Kidney (tissue), 14 donors: ENCODE measurements around the gene IGSF23. TPM values are rescaled to one million over a fixed set of nuclear protein-coding genes. Genes with fewer than 3 reads are reported as not detected.

ENCODE experiments used
- DNase-seq, 5 donors: peaks; one replicate each; pipeline ENCODE4 v3.0.0-alpha.2; 2013 to 2020
- FAIRE-seq: peaks from 2 replicates; lab custom pipeline; 2012; peaks lifted over from hg19 to GRCh38; lab: Jason Lieb, UNC
- H3K27ac ChIP-seq, 2 donors: one replicate each; pipeline ENCODE4 v1.7.0; 2013; ENCODE audit warnings: low read depth in 2 of 2, low read length in 2 of 2, inconsistent platforms in 1 of 2
- H3K27me3 ChIP-seq: one replicate; pipeline ENCODE4 v1.7.1; 2013; ENCODE audit warnings: low read length, inconsistent platforms; ENCODE audit not compliant: control insufficient read depth, insufficient read depth
- H3K36me3 ChIP-seq, 3 donors: one replicate each; pipeline versions ENCODE4 v1.7.0 to v1.7.1; 2013; ENCODE audit warnings: low read length in 3 of 3, control low read depth in 1 of 3, inconsistent platforms in 1 of 3; ENCODE audit not compliant: insufficient read depth in 3 of 3, control insufficient read depth in 2 of 3
- H3K4me1 ChIP-seq, 3 donors: one replicate each; pipeline versions ENCODE4 v1.7.0 to v1.7.1; 2013; ENCODE audit warnings: low read length in 3 of 3, inconsistent platforms in 1 of 3, low read depth in 1 of 3; ENCODE audit not compliant: control insufficient read depth in 2 of 3, insufficient read depth in 2 of 3
- H3K4me3 ChIP-seq, 3 donors: one replicate each; pipeline versions ENCODE4 v1.7.0 to v1.8.1; 2013; ENCODE audit warnings: low read length in 3 of 3, control low read depth in 1 of 3, inconsistent platforms in 1 of 3
- H3K9ac ChIP-seq, 3 donors: one replicate each; pipeline versions ENCODE4 v1.7.0 to v1.7.1; 2013; ENCODE audit warnings: low read length in 3 of 3, control low read depth in 1 of 3, inconsistent platforms in 1 of 3
- H3K9me3 ChIP-seq, 3 donors: one replicate each; pipeline versions ENCODE4 v1.7.0 to v1.7.1; 2013; ENCODE audit warnings: low read length in 3 of 3, control low read depth in 1 of 3, inconsistent platforms in 1 of 3; ENCODE audit not compliant: control insufficient read depth in 2 of 3, insufficient read depth in 1 of 3
- intact Hi-C: fragments of 100-400 bp; cut with DNase I; formaldehyde crosslinking; loops from one replicate; pipeline ENCODE4 v1.11.1; 2022
- polyA plus RNA-seq: library from polyadenylated mRNA; stranded (reverse); fragments of 350-450 nt; fragmentation: Illumina TruSeq; extraction: RNeasy Lipid Tissue Mini Kit (QIAGEN cat#74804); gene quantifications from one replicate; pipeline ENCODE4 v1.2.3, GENCODE V29; 2014; ENCODE audit warnings: low read depth, low replicate concordance; ENCODE audit not compliant: insufficient read depth
- total RNA-seq: library from RNA; stranded (reverse); fragmentation: NEBNext Ultra II Directional; extraction: Animal tissue kit (Norgen Biotek cat#: 25700); gene quantifications from one replicate; pipeline ENCODE4 v1.2.1, GENCODE V29; 2021
- TF ChIP-seq, protein P1 (sequence below): IDR thresholded peaks from 3 replicates; pipeline ENCODE4 v1.5.1; 2012; ENCODE audit warnings: mild to moderate bottlenecking, moderate library complexity, borderline replicate concordance; ENCODE audit not compliant: insufficient read depth; ENCODE audit errors: extremely low read depth
- donor health status: control.
- donor health status: control.
- donor health status: control.
- donor health status: control.
- donor health status: control.
- donor health status: DM: yes; HTN: yes; CAD: no.
- donor health status: Normal renal cell carcinoma (clear cell type).

The IGSF23 gene
- total and polyA plus RNA-seq, 2 donors from 2014 or later: not detected

DNA sequence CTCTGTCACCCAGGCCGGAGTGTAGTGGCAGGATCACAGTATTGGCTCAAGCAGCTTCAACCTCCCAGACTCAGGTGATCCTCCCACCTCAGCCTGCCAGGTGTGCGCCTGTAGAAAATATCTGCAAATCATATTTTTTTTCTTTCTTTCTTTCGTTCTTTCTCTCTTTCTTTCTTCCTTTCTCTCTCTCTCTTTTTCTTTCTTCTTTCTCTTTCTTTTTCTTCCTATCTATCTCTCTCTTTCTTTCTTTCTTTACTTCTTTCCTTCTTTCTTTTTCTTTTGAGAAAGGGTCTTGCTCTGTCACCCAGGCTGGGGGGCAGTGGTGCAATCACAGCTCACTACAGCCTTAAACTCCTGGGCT, 16.3 kb upstream of the IGSF23 start:
- H3K36me3 ChIP-seq: no peaks in the 10 kb centered on the region
- FAIRE-seq (no peak), DNase-seq (no peak)
- no peaks in the 10 kb centered on the region for H3K27me3 ChIP-seq
- intact Hi-C loops: no loop called here
- no peak overlapping the region for H3K4me3 ChIP-seq
- no peak overlapping the region for H3K9ac ChIP-seq
- H3K27ac ChIP-seq: no peak overlapping the region
- H3K4me1 ChIP-seq: peaks cover 0 to 3% (median 0%) of the 10 kb centered on the region in 3 donors
- TF ChIP-seq, protein P1, sequence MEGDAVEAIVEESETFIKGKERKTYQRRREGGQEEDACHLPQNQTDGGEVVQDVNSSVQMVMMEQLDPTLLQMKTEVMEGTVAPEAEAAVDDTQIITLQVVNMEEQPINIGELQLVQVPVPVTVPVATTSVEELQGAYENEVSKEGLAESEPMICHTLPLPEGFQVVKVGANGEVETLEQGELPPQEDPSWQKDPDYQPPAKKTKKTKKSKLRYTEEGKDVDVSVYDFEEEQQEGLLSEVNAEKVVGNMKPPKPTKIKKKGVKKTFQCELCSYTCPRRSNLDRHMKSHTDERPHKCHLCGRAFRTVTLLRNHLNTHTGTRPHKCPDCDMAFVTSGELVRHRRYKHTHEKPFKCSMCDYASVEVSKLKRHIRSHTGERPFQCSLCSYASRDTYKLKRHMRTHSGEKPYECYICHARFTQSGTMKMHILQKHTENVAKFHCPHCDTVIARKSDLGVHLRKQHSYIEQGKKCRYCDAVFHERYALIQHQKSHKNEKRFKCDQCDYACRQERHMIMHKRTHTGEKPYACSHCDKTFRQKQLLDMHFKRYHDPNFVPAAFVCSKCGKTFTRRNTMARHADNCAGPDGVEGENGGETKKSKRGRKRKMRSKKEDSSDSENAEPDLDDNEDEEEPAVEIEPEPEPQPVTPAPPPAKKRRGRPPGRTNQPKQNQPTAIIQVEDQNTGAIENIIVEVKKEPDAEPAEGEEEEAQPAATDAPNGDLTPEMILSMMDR: no peak
- H3K9me3 ChIP-seq: no peaks in the 10 kb centered on the region

DNA sequence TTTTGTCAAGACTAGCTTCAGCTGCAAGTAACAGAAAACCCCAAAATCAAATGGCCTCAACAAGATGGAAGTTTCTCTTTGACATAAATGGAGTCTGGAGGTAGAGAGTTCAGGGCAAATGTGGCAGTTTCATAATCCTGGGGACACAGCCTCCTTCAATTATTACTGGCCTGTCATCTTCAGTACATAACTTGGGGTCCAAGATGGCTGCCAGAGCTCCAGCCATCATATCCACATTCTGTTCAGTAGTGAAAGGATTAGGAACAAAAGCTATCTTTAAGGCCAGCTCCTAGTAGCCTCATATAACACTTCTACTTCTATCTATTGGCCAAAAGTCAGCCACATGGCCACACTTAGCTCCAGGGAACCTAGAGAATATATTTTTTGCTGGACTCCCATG, 15.0 kb upstream of the IGSF23 start:
- Histone ChIP-seq H3K27me3 (no peaks in the 10 kb centered on the region), H3K4me3 (no peak overlapping the region), H3K9me3 (no peaks in the 10 kb centered on the region), H3K27ac (no peak overlapping the region), H3K9ac (no peak overlapping the region), H3K36me3 (no peaks in the 10 kb centered on the region), H3K4me1 (peaks cover 0 to 3% (median 0%) of the 10 kb centered on the region in 3 donors)
- FAIRE-seq (no peak), DNase-seq (no peak)
- TF ChIP-seq, protein P1: no peak
- intact Hi-C loops: no loop called here

DNA sequence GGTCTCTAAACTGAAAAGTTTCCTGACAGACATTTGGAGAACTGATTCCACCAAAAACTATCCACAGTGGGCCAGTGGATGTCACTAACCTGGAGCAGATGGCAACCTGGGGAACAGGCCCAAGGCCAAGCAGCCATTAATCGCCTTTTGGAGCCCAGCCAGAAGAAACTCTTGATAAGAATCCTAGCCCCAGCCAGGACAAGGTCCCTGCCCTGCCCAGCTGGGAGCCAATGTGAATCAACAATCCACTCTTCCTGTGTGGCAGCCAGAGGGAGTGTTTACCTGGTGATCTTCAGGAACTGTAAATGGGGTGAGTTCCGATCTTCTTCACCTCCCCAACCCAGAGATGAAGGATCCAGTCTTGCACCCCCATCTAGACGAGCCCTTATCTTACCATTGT, 14.5 kb upstream of the IGSF23 start:
- no peak for DNase-seq
- no peak overlapping the region for H3K27ac ChIP-seq
- TF ChIP-seq, protein P1: no peak

DNA sequence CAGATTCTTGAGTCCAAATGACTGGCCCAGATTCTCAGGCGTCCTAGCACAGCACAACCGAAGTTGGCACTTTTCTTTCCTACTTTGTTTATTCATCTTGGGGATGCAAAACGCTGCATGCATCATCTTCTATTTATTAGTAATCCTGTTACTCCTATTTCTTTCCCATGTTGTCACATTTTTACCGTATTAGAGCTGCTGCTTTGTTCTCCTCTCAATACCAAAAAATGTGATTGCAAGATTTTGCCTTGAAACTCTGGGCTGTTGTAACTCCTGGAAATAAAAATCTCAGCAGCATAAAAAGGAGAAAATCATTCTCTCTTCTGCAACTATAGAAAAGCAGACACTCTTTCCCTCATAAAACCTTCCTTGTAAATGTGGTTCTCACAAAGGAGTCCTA, 12.9 kb upstream of the IGSF23 start:
- Histone ChIP-seq H3K4me3 (no peak overlapping the region), H3K27me3 (no peaks in the 10 kb centered on the region), H3K9me3 (no peaks in the 10 kb centered on the region), H3K4me1 (no peaks in the 10 kb centered on the region), H3K36me3 (no peaks in the 10 kb centered on the region), H3K9ac (no peak overlapping the region), H3K27ac (no peak overlapping the region)
- TF ChIP-seq, protein P1: no peak
- intact Hi-C loops: no loop called here
- FAIRE-seq (no peak), DNase-seq (no peak)

More for the DNA sequence above, 14.5 kb upstream of the IGSF23 start:
- Histone ChIP-seq H3K9me3 (no peaks in the 10 kb centered on the region), H3K36me3 (no peaks in the 10 kb centered on the region), H3K9ac (no peak overlapping the region), H3K4me3 (no peak overlapping the region), H3K27me3 (no peaks in the 10 kb centered on the region), H3K4me1 (peaks cover 0 to under 1% (median 0%) of the 10 kb centered on the region in 3 donors)
- no peak for FAIRE-seq
- intact Hi-C loops: no loop called here
